Stimulated activated CD8-positive, alpha-beta memory T cell treated with anti-CD3 and anti-CD28 coated beads, Interleukin-12 subunit alpha, Interleukin-12 subunit beta, amount 100 ng/mL, for 24 hours (primary cell): ENCODE results near the gene CELSR2.

Experiments used
- DNase-seq: peaks from one replicate; pipeline ENCODE4 v3.0.0-alpha.2; 2020; ENCODE audit errors: extremely low read depth

The CELSR2 gene

GRCh38 chr1:109265016-109265415, 15.7 kb downstream of the CELSR2 start:
- DNase-seq = no peak

DNA sequence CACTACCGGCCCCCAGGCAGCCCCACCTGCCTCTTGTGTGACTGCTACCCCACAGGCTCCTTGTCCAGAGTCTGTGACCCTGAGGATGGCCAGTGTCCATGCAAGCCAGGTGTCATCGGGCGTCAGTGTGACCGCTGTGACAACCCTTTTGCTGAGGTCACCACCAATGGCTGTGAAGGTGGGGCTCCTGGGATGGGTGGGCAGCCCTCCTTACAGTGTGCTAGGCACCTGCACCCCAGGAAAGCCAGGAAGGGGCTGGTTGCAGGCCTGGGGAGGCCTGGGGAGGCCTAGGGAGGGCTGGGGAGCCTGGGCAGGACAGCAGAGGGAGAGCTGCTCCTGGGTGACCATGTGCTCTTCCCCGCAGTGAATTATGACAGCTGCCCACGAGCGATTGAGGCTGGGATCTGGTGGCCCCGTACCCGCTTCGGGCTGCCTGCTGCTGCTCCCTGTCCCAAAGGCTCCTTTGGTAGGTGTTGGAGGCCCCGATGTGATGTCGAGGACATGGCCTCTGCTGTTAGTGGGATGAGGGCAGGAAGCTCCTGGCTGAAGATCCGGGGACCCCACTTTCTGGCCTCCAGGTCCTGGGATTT, 16.5 kb downstream of the CELSR2 start:
- no peak for DNase-seq

DNA sequence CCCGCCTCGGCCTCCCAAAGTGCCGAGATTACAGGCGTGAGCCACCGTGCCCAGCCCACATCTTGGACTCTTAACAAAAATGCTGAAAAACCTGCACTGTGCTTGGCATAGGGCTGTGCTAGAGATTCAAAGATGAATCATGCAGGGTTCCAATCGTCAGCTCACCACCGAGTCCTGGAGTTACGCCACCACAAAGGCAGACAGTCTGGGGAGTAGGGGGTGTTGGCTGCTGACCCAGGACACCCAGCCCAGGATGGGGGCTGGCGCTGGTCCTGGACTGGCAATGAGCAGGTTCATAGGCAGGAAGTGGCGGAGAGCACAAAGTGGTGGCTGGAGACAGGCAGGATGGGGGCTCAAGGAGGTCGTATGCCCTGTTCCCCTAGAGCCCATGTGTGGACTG, 17.6 kb downstream of the CELSR2 start:
- DNase-seq = no peak

DNA sequence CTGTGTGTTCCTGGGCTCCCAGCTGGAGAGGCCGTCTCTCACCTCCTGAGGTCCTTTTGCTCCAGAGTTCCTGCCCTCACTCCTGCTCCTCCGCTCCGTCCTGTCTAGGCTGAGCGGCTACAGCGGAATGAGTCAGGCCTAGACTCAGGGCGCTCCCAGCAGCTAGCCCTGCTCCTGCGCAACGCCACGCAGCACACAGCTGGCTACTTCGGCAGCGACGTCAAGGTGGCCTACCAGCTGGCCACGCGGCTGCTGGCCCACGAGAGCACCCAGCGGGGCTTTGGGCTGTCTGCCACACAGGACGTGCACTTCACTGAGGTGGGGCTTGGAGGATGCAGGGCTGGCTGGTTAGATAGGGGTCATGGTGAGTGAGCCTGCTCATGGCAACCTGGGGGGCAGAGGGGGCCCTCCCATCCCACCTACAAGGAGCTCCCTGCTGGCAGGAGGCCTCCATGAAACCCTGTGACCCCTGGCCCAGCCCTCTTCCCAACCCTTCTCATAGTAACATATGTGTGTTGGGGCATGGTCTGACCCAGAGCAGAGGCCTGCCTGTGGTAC, 18.5 kb downstream of the CELSR2 start:
- DNase-seq = no peak

GRCh38 chr1:109268431-109269211, 19.3 kb downstream of the CELSR2 start:
- DNase-seq = no peak

DNA sequence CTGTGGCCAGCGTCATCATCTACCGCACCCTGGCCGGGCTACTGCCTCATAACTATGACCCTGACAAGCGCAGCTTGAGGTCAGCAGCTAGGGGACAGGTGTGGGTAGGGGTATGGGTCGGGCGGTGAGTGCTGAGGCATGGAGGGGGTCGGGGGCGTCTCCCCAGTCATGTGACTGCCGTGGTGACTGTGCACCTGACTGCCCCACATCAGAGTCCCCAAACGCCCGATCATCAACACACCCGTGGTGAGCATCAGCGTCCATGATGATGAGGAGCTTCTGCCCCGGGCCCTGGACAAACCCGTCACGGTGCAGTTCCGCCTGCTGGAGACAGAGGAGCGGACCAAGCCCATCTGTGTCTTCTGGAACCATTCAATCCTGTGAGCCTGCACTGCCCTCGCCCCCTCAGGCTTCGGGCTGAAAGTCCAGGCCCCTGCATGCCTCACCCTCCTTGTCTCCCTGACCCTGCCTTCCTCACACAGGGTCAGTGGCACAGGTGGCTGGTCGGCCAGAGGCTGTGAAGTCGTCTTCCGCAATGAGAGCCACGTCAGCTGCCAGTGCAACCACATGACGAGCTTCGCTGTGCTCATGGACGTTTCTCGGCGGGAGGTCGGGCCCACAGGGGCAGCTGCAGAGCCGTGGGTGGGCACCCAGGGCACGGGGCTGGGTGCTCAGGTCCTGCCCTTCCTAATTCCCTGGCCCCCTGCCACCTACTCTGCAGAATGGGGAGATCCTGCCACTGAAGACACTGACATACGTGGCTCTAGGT, 20.1 kb downstream of the CELSR2 start:
- no peak for DNase-seq

GRCh38 chr1:109269981-109270622, 20.8 kb downstream of the CELSR2 start:
- DNase-seq = no peak

- no peak for DNase-seq
These were observed 21.4 kb downstream of the CELSR2 start for GRCh38 chr1:109270623-109271317.

DNA sequence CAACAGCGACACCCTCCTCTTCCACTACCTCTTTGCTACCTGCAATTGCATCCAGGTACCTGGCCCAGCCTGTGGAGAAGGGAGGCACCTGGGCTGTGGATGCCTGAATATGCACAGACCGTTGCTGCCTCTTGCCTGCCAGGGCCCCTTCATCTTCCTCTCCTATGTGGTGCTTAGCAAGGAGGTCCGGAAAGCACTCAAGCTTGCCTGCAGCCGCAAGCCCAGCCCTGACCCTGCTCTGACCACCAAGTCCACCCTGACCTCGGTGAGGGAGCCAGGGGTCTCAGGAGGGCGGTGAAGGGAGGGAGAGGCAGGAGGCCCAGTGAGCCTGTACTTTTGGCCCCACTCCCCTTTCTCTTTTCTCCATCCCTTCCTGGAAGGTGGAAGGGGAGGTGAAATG, 22.1 kb downstream of the CELSR2 start:
- DNase-seq = no peak

GRCh38 chr1:109272021-109272799, 22.9 kb downstream of the CELSR2 start:
- DNase-seq = no peak

DNA sequence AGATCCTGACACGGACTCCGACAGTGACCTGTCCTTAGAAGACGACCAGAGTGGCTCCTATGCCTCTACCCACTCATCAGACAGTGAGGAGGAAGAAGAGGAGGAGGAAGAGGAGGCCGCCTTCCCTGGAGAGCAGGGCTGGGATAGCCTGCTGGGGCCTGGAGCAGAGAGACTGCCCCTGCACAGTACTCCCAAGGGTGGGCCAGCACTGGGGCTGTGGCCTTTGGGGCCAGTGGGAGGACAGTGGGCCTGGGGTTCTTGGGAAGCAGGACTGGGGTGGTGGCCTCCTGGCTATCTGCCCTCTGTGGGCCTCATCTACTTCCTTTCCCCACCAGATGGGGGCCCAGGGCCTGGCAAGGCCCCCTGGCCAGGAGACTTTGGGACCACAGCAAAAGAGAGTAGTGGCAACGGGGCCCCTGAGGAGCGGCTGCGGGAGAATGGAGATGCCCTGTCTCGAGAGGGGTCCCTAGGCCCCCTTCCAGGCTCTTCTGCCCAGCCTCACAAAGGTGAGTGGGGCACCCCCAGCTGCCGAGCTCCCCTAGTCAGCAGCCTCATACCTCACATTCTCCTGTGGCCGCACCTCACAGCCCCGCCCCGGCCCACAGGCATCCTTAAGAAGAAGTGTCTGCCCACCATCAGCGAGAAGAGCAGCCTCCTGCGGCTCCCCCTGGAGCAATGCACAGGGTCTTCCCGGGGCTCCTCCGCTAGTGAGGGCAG, 23.6 kb downstream of the CELSR2 start:
- no peak for DNase-seq

GRCh38 chr1:109273570-109274288, 24.4 kb downstream of the CELSR2 start:
- no peak for DNase-seq

DNA sequence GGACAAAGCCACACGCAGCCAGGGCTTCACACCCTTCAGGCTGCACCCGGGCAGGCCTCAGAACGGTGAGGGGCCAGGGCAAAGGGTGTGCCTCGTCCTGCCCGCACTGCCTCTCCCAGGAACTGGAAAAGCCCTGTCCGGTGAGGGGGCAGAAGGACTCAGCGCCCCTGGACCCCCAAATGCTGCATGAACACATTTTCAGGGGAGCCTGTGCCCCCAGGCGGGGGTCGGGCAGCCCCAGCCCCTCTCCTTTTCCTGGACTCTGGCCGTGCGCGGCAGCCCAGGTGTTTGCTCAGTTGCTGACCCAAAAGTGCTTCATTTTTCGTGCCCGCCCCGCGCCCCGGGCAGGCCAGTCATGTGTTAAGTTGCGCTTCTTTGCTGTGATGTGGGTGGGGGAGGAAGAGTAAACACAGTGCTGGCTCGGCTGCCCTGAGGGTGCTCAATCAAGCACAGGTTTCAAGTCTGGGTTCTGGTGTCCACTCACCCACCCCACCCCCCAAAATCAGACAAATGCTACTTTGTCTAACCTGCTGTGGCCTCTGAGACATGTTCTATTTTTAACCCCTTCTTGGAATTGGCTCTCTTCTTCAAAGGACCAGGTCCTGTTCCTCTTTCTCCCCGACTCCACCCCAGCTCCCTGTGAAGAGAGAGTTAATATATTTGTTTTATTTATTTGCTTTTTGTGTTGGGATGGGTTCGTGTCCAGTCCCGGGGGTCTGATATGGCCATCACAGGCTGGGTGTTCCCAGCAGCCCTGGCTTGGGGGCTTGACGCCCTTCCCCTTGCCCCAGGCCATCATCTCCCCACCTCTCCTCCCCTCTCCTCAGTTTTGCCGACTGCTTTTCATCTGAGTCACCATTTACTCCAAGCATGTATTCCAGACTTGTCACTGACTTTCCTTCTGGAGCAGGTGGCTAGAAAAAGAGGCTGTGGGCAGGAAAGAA, 25.5 kb downstream of the CELSR2 start:
- DNase-seq = no peak

DNA sequence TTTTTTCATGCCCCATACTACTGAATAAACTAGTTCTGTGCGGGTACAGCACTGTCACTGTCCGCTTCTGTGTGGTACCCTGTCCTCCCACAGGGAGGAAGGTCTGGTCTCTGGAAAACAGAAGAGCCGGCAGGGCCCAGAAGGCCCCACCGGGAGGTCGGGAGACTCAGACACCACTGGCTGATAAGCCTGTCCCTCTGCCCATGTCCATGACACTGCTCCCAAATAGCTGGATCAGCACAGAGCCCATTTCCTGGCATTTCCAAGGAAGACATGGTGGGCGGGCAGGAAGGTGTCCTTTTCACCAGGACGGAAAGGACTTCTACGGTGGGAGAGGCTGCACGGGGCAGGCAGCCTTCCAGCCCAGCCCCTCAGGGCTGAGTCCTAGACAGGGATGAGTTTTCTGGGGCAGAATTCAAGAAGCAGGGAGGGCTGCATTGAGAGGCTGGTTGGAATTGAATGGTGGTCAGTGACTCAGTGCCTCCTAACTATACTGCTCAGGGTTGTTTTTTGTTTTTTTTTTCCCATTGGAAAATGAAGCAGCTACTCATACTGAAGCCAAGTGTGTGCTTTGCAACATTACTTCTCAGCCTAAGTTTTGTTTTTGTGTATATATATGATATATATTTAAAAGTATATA, 26.5 kb downstream of the CELSR2 start:
- no peak for DNase-seq

DNA sequence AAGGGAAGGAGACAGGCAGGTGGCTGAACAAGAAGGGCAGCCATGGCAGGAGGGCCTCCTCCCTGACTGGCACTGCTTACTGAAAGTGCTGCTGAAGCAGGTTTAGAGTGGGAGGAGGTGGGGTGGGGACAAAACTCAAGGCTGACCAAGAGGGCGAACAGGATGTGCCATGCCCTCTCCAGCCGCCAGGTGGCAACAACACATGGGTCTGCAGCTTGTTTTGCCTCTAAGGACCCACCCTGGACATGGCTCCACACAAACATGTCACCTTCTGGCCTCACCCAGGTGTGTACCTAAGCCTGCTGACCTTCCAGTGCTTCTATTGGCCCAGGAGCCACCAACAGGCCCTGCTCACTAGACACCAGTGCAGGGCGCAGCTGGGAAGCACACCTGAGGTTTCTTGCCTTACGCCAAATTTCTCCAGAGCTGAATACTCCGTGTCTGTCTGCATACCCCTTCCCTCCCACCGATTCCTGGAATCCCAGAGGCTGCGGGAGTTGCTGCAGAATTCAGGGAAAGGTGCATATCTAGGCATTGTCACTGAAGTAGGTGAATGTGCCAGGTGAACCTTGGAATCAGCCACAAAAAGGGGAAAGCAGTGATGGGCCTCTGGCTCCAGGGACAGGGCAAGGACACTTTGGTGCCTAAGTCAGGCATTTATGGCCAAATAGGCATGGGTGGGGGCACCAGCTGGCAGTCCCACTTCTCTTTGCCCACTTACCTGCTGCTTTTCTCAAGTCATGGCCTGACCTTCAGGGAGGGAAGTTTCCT, 28.3 kb downstream of the CELSR2 start:
- DNase-seq = peak; percentile 22

DNA sequence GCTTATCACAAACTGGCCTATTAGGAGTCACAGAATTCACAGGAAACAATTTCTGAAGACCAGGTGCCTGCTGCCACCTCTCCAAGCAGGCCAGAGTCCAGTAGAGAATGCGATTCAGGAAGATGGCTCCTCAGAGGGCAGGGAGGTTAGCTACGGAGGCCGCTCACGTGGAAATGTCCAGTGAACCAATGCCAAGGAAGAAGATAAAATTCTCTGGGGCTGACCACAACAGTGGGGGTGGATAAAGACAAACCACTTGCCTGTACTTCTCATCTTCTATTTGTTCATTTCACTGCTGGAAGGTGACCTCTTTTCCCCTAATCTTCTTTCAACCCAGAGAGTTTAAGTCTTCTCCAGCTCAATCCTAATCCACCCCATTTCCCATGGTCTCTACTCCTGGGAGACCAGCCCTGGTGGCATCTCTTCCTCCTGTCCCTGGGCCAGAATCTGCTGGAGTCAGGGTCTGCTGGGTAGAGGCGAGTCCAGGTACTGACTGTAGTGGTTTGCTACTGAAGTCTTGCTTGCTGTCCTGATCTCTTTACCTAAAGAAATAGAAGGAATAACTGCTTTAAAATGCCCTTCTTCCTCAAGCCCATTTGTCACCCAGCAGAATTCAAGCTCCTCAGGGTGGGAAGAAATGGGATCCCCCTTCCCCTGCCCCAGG, 30.4 kb downstream of the CELSR2 start:
- DNase-seq = no peak
